Neural crest cell (in vitro differentiated cells): ENCODE data around the gene HBA2. TPM values are rescaled to one million over a fixed set of nuclear protein-coding genes. Genes with fewer than 3 reads are reported as not detected.
"Not testable (repeated sequence)": the region's sequence is repeated elsewhere in the genome, so short reads cannot be mapped to it uniquely, and the experiment has no call there.

ENCODE experiments used
- DNase-seq: peaks from one replicate; pipeline ENCODE4 v3.0.0; 2021; ENCODE audit warnings: low read depth, mixed read lengths, low spot score
- H3K27ac Mint-ChIP-seq: one replicate; pipeline ENCODE4 v1.8.0; 2021; ENCODE audit warnings: mild to moderate bottlenecking, mixed read lengths; ENCODE audit not compliant: unreplicated experiment
- H3K27me3 Mint-ChIP-seq: 2 replicates; pipeline ENCODE4 v1.8.0; 2021; ENCODE audit warnings: low read depth, mild to moderate bottlenecking, mixed read lengths
- H3K36me3 Mint-ChIP-seq: 2 replicates; pipeline ENCODE4 v1.8.0; 2021; ENCODE audit warnings: low read depth, mild to moderate bottlenecking, mixed read lengths
- H3K4me1 Mint-ChIP-seq: 2 replicates; pipeline ENCODE4 v1.8.0; 2021; ENCODE audit warnings: mixed read lengths
- H3K4me3 Mint-ChIP-seq: one replicate; pipeline ENCODE4 v1.8.0; 2021; ENCODE audit warnings: mild to moderate bottlenecking, mixed read lengths
- H3K9me3 Mint-ChIP-seq: 2 replicates; pipeline ENCODE4 v1.8.0; 2021; ENCODE audit warnings: mixed read lengths
- total RNA-seq: library from RNA; stranded (reverse); gene quantifications from 2 replicates; pipeline ENCODE4 v1.2.1, GENCODE V29; 2021
- TF ChIP-seq, protein P1 (sequence below): fragments of 200-600 bp; sonication (generic); conservative IDR thresholded peaks from 2 replicates; pipeline ENCODE4 v1.5.0; 2021; ENCODE audit warnings: antibody characterized with exemption, mild to moderate bottlenecking

Gene HBA2
- total RNA-seq, 1 donor from 2014 or later: not detected

DNA sequence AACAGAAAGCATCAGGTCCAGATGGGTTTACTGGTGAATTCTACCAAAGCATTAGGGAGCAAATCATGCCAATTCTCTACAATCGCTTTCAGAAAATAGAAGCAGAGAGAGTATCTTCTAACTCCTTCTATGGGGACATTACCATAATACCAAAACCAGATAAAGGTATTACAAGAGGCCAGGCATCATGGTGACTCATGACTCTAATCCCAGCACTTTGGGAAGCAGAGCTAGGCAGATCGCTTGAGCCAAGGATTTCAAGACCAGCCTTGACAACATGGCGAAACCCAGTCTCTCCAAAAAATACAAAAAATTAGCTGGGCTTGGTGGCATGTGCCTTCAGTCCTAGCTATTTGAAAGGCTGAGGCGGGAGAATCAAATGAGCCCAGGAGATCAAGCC is 30.6 kb downstream of the HBA2 start:
- no peaks in the 10 kb centered on the region for H3K9me3 Mint-ChIP-seq
- H3K27ac Mint-ChIP-seq: no peak overlapping the region
- H3K4me3 Mint-ChIP-seq: no peak overlapping the region
- DNase-seq: no peak
- H3K36me3 Mint-ChIP-seq: peaks cover 13% of the 10 kb centered on the region
- no peaks in the 10 kb centered on the region for H3K4me1 Mint-ChIP-seq
- no peaks in the 10 kb centered on the region for H3K27me3 Mint-ChIP-seq
- TF ChIP-seq, protein P1, sequence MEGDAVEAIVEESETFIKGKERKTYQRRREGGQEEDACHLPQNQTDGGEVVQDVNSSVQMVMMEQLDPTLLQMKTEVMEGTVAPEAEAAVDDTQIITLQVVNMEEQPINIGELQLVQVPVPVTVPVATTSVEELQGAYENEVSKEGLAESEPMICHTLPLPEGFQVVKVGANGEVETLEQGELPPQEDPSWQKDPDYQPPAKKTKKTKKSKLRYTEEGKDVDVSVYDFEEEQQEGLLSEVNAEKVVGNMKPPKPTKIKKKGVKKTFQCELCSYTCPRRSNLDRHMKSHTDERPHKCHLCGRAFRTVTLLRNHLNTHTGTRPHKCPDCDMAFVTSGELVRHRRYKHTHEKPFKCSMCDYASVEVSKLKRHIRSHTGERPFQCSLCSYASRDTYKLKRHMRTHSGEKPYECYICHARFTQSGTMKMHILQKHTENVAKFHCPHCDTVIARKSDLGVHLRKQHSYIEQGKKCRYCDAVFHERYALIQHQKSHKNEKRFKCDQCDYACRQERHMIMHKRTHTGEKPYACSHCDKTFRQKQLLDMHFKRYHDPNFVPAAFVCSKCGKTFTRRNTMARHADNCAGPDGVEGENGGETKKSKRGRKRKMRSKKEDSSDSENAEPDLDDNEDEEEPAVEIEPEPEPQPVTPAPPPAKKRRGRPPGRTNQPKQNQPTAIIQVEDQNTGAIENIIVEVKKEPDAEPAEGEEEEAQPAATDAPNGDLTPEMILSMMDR: no peak

DNA sequence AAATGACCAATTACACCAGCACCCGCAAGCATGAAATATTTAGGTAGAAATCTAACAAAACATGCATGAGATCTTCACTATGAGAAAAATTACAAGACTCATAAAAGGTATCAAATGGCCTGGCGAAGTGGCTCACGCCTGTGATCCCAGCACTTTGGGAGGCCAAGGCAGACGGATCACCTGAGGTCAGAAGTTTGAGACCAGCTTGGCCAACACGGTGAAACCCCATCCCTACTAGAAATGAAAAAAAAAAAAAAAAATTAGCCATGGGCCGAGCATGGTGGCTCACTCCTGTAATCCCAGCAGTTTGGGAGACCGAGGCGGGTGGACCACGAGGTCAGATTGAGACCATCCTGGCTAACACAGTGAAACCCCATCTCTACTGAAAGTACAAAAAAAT is 31.4 kb downstream of the HBA2 start:
- not testable (repeated sequence) for H3K9me3 Mint-ChIP-seq, H3K27ac Mint-ChIP-seq, H3K27me3 Mint-ChIP-seq, H3K4me3 Mint-ChIP-seq, H3K4me1 Mint-ChIP-seq, DNase-seq
- H3K36me3 Mint-ChIP-seq: peaks cover 16% of the 10 kb centered on the region

DNA sequence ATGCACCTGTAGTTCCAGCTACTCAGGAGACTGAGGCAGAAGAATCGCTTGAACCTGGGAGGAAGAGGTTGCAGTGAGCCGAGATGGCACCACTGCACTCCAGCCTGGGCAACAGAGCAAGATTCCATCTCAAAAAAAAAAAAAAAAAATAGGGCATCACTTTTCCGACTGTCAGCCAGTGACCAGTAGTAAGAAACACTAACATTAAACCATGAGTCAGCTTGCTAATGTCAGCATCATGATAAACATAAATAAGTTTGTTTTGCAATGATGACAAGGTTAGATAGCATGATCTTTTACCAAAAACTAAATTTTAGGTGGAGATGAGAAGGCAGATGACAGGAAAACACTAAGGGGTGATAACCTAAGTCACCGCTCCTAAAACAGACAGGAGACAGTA is 36.7 kb downstream of the HBA2 start:
- not testable (repeated sequence) for H3K27me3 Mint-ChIP-seq, DNase-seq, H3K4me1 Mint-ChIP-seq, H3K36me3 Mint-ChIP-seq, H3K4me3 Mint-ChIP-seq, H3K27ac Mint-ChIP-seq, H3K9me3 Mint-ChIP-seq

DNA sequence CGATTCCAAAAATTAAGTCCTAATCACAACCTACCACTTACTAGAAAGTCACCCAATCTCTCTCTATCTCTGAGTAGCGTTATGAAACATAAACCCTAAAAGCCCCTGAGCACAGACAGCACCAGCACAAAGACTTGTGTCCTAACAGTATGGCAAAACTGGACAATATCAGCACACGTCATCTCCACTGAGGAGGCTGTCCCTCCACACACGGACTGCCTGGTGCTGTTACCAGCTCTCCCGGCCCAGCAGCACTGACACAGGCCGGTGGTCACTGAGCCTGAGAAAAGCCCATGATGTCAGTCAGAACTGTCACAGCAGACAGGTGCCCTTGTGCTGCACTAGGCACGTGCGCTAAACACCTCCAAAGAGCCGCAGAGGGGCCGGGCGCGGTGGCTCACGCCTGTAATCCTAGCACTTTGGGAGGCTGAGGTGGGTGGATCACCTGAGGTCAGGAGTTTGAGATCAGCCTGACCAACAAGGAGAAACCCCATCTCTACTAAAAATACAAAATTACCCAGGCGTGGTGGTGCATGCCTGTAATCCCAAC is 39.0 kb downstream of the HBA2 start:
- not testable (repeated sequence) for H3K27ac Mint-ChIP-seq, H3K9me3 Mint-ChIP-seq, H3K4me1 Mint-ChIP-seq, DNase-seq, H3K4me3 Mint-ChIP-seq, H3K27me3 Mint-ChIP-seq
- peaks cover 13% of the 10 kb centered on the region for H3K36me3 Mint-ChIP-seq

DNA sequence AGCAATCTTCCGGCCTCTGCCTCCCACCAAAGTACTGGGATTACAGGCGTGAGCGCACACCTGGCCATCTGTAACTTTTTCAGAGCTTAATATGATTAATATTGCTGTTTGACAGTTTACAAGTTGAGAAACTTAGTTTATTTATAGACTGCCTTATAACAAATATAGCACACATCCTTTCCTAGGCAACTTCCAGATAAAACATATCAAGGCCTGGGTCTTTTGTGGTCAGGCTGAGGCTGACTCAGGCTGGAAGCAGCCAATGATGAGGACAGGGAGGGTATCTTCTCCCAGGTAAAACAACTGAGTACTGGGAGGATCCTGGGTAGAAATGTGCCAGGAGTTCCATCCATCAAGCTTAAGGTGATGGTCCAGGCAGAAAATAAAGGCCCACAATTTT is 40.3 kb downstream of the HBA2 start:
- no peaks in the 10 kb centered on the region for H3K9me3 Mint-ChIP-seq
- H3K27me3 Mint-ChIP-seq: no peaks in the 10 kb centered on the region
- no peak overlapping the region for H3K4me3 Mint-ChIP-seq
- TF ChIP-seq, protein P1: no peak
- no peak overlapping the region for H3K27ac Mint-ChIP-seq
- no peaks in the 10 kb centered on the region for H3K4me1 Mint-ChIP-seq
- peaks cover 13% of the 10 kb centered on the region for H3K36me3 Mint-ChIP-seq
- no peak for DNase-seq

DNA sequence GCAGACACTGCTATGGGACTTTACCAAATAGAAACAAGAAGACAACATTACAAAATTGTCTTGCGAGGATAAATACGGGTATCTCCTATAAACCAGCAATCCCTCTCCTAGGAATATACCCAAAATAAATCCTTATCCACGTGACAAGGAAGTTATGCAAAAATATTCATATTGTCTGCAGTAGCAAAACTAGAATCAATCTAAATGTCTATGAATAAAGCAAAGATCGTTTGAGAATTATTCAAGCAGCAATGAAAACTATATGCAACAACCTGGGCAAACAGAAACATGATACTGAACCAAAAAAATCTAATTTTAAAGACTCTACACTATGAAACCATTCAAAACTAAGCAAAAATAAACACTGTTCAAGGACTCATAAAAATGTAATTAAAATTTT is 47.3 kb downstream of the HBA2 start:
- DNase-seq: no peak
- peaks cover 5% of the 10 kb centered on the region for H3K36me3 Mint-ChIP-seq
- H3K9me3 Mint-ChIP-seq: no peaks in the 10 kb centered on the region
- no peaks in the 10 kb centered on the region for H3K4me1 Mint-ChIP-seq
- H3K27me3 Mint-ChIP-seq: no peaks in the 10 kb centered on the region
- no peak overlapping the region for H3K27ac Mint-ChIP-seq
- TF ChIP-seq, protein P1: no peak
- no peak overlapping the region for H3K4me3 Mint-ChIP-seq

Other genes with a start within 250 kb of the HBA2 start
- 35.8 and 36.7 TPM in 2 replicates for gene POLR3K, start 119.3 kb upstream of the HBA2 start, total RNA-seq
- 79.1 and 85.6 TPM in 2 replicates for gene SNRNP25, start 119.0 kb upstream of the HBA2 start, total RNA-seq
- gene RHBDF1, start 100.2 kb upstream of the HBA2 start, total RNA-seq: 46.5 TPM in 2 replicates
- gene MPG, start 94.7 kb upstream of the HBA2 start, total RNA-seq: 47.7 and 50.0 TPM in 2 replicates
- 41.5 and 45.4 TPM in 2 replicates for gene NPRL3, start 34.2 kb upstream of the HBA2 start, total RNA-seq
- gene HBZ, start 20.2 kb upstream of the HBA2 start, total RNA-seq: not detected in 2 replicates
- gene HBM, start 6.9 kb upstream of the HBA2 start, total RNA-seq: not detected in 2 replicates
- gene HBA1, start 3.8 kb downstream of the HBA2 start, total RNA-seq: not detected in 2 replicates
- 1.8 and 2.9 TPM in 2 replicates for gene HBQ1, start 7.6 kb downstream of the HBA2 start, total RNA-seq
- 177 and 192 TPM in 2 replicates for gene LUC7L, start 56.6 kb downstream of the HBA2 start, total RNA-seq
- gene FAM234A, start 61.9 kb downstream of the HBA2 start, total RNA-seq: 89.8 and 97.8 TPM in 2 replicates
- gene RGS11, start 103.1 kb downstream of the HBA2 start, total RNA-seq: 1.9 and 2.8 TPM in 2 replicates
- 2.0 and 3.0 TPM in 2 replicates for gene ARHGDIG, start 107.7 kb downstream of the HBA2 start, total RNA-seq
- gene PDIA2, start 110.3 kb downstream of the HBA2 start, total RNA-seq: 1.4 and 2.1 TPM in 2 replicates
- 36.4 and 38.2 TPM in 2 replicates for gene AXIN1, start 179.8 kb downstream of the HBA2 start, total RNA-seq
- 80.4 and 84.6 TPM in 2 replicates for gene MRPL28, start 197.7 kb downstream of the HBA2 start, total RNA-seq
- 56.4 and 62.0 TPM in 2 replicates for gene PGAP6, start 209.1 kb downstream of the HBA2 start, total RNA-seq
- 233 and 254 TPM in 2 replicates for gene NME4, start 224.3 kb downstream of the HBA2 start, total RNA-seq
- 22.4 and 25.7 TPM in 2 replicates for gene DECR2, start 229.0 kb downstream of the HBA2 start, total RNA-seq